KMS-11 (cell line): Measurements from ENCODE around the gene STXBP1.

Experiments
- H2AFZ ChIP-seq: fragments of 200-600 bp; sonication (generic); 2 replicates; pipeline ENCODE4 v1.6.1; 2016; ENCODE audit warnings: antibody characterized with exemption, mixed run types, low read depth
- H3K27ac ChIP-seq: fragments of 200-600 bp; sonication (generic); 2 replicates; pipeline ENCODE4 v1.6.1; 2016; ENCODE audit warnings: mild to moderate bottlenecking, mixed run types
- H3K27me3 ChIP-seq: fragments of 200-600 bp; sonication (generic); 2 replicates; pipeline ENCODE4 v1.6.1; 2017; ENCODE audit warnings: mild to moderate bottlenecking, low read depth, mixed run types, moderate library complexity; ENCODE audit not compliant: insufficient read depth
- H3K36me3 ChIP-seq: fragments of 200-600 bp; sonication (generic); 2 replicates; pipeline ENCODE4 v1.6.1; 2017; ENCODE audit warnings: mild to moderate bottlenecking, mixed run types; ENCODE audit not compliant: insufficient read depth
- H3K4me1 ChIP-seq: fragments of 200-600 bp; sonication (generic); 2 replicates; pipeline ENCODE4 v1.6.1; 2016; ENCODE audit warnings: mild to moderate bottlenecking, low read depth, mixed run types; ENCODE audit not compliant: poor library complexity, severe bottlenecking
- H3K4me2 ChIP-seq: fragments of 200-600 bp; sonication (generic); 2 replicates; pipeline ENCODE4 v1.7.0; 2016; ENCODE audit warnings: mild to moderate bottlenecking, mixed run types
- H3K4me3 ChIP-seq: fragments of 200-600 bp; sonication (generic); IDR thresholded peaks from 2 replicates; pipeline ENCODE4 v1.6.1; 2017; ENCODE audit warnings: low read depth, low read length, mixed read lengths; ENCODE audit not compliant: insufficient read depth
- H3K79me2 ChIP-seq: fragments of 200-600 bp; sonication (generic); 2 replicates; pipeline ENCODE4 v1.6.1; 2016; ENCODE audit warnings: low read depth, mixed run types; ENCODE audit not compliant: insufficient read depth
- H3K9ac ChIP-seq: fragments of 200-600 bp; sonication (generic); 2 replicates; pipeline ENCODE4 v1.6.1; 2016; ENCODE audit warnings: mild to moderate bottlenecking, mixed run types
- H4K20me1 ChIP-seq: fragments of 200-600 bp; sonication (generic); 2 replicates; pipeline ENCODE4 v1.6.1; 2016; ENCODE audit warnings: mild to moderate bottlenecking, mixed run types; ENCODE audit not compliant: insufficient read depth
- TF ChIP-seq, protein P1 (sequence below): fragments of 200-600 bp; sonication (generic); conservative IDR thresholded peaks from 2 replicates; pipeline ENCODE4 v1.6.1; 2017; ENCODE audit warnings: low read depth, mild to moderate bottlenecking, antibody characterized with exemption, low read length, moderate library complexity, mixed read lengths

The STXBP1 gene

DNA sequence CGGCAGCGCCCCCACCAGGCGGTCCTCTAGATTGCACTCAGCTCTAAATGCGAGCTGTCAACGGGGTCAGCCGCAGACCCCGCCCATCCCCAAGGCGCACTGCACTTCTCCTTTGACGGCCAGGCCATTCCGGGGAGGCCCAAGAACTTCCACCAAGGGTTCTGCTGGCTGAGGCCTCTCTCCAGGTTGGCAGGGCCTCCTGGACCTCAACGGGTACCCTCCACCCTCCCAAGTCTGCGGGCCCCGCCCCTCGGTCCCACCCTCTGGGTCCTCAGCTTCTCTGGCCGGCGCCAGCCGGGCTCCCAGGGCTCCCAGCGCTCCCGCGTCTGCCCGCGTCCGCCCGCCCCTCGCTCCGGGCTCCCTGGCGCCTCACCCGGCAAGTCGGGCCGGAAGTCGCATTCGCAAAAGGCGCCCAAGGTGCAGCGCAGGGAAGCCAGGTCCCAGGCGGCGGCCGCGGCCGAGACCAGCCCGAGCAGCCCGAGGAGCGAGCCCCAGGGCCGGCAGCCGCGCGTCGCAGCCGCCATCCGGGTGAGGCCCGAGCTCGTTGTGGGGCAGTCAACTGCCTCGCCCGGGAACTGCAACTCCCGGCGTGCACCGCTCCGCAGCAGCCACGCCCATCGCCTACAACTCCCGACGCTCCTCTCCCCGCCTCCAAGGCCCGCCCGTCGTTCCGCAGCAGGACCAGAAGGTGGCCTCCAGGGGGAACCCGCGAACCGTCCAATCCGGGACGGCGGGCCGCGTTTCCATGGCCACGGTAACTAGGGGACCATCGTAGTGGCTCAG is 122.9 kb downstream of the STXBP1 start, which contains the start of gene TOR2A:
Gene TOR2A (minus strand): TSS at position 548 of the 783 bp plus-strand sequence. CDS start 24 bp downstream, at position 524.
- no peaks in the 10 kb centered on the region for H3K27me3 ChIP-seq
- no peaks in the 10 kb centered on the region for H3K79me2 ChIP-seq
- TF ChIP-seq, protein P1, sequence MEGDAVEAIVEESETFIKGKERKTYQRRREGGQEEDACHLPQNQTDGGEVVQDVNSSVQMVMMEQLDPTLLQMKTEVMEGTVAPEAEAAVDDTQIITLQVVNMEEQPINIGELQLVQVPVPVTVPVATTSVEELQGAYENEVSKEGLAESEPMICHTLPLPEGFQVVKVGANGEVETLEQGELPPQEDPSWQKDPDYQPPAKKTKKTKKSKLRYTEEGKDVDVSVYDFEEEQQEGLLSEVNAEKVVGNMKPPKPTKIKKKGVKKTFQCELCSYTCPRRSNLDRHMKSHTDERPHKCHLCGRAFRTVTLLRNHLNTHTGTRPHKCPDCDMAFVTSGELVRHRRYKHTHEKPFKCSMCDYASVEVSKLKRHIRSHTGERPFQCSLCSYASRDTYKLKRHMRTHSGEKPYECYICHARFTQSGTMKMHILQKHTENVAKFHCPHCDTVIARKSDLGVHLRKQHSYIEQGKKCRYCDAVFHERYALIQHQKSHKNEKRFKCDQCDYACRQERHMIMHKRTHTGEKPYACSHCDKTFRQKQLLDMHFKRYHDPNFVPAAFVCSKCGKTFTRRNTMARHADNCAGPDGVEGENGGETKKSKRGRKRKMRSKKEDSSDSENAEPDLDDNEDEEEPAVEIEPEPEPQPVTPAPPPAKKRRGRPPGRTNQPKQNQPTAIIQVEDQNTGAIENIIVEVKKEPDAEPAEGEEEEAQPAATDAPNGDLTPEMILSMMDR: peak; percentile 18
- no peak within 1 kb of the TSS for H3K4me3 ChIP-seq
- H3K36me3 ChIP-seq: no peaks in the 10 kb centered on the region
- peak within 1 kb of the TSS; percentile 82 for H3K27ac ChIP-seq
- peak within 1 kb of the TSS; percentile 87 for H2AFZ ChIP-seq
- peaks cover 19% of the 10 kb centered on the region for H3K4me1 ChIP-seq
- H3K4me2 ChIP-seq: peak within 1 kb of the TSS; percentile 93
- H3K9ac ChIP-seq: peak within 1 kb of the TSS; percentile 80
- no peaks in the 10 kb centered on the region for H4K20me1 ChIP-seq

DNA sequence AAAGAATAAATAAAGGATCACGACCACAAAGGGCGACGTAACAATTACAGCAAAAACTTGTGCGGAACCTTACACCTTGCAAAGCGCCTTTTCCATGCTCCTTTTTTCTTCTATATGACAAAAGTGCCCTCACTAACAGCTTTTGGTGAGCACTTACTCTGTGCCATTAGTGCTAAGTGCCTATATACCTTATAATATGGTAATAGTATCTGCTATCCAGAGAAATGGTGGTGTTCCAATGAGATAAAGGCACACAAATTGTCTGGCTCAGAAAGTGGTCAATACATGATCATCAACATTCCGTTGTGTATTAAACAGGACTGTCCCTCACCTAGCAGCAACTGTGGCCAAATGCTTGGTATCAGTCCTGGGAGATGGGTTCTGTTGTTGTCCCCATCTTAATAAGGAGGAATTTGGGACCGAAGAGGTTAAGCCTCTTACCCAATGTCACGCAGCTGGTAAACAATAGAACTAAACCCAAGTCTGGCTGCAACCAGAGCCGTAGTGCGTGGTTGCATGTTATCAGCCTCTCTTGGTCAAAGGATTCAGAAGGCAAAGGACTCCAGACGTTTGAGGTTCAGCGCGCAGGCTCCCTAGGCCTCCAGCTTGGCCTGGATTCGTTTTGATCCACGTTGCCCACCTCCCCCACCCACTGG is 123.6 kb downstream of the STXBP1 start:
- Histone ChIP-seq H3K4me3 (no peak overlapping the region), H4K20me1 (no peaks in the 10 kb centered on the region), H2AFZ (no peak overlapping the region), H3K36me3 (no peaks in the 10 kb centered on the region), H3K27me3 (no peaks in the 10 kb centered on the region), H3K4me1 (peaks cover 19% of the 10 kb centered on the region), H3K9ac (peak overlapping the region; percentile 26), H3K4me2 (peak overlapping the region; percentile 67), H3K27ac (peak overlapping the region; percentile 66), H3K79me2 (no peaks in the 10 kb centered on the region)
- TF ChIP-seq, protein P1: peak; percentile 64; the same call in 1 of the 2 replicates

DNA sequence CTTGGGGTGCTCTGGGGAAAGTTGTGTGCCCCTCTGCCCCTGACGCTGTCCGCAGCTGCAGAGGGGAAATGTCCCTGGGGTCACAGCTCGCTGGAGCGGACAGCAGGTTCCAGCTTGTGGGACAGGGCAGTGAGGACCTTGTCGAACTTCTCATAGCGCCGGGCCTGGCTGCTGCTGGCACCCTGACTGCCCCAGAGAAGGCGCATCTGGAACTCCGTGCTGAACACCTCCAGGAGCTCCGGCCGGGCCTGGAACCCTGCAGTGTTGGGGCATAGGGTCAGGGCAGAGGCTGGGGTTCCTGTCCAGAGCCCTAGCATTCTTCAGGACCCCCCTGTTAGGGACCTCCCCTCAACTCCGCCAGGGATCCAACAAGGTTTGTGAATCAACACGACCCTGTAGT is 126.6 kb downstream of the STXBP1 start:
- Histone ChIP-seq H4K20me1 (no peaks in the 10 kb centered on the region), H3K4me1 (peaks cover 19% of the 10 kb centered on the region), H3K4me3 (no peak overlapping the region), H3K27me3 (no peaks in the 10 kb centered on the region), H3K27ac (no peak overlapping the region), H3K9ac (no peak overlapping the region), H3K36me3 (no peaks in the 10 kb centered on the region), H3K79me2 (no peaks in the 10 kb centered on the region), H2AFZ (no peak overlapping the region), H3K4me2 (no peak overlapping the region)
- TF ChIP-seq, protein P1: no peak

DNA sequence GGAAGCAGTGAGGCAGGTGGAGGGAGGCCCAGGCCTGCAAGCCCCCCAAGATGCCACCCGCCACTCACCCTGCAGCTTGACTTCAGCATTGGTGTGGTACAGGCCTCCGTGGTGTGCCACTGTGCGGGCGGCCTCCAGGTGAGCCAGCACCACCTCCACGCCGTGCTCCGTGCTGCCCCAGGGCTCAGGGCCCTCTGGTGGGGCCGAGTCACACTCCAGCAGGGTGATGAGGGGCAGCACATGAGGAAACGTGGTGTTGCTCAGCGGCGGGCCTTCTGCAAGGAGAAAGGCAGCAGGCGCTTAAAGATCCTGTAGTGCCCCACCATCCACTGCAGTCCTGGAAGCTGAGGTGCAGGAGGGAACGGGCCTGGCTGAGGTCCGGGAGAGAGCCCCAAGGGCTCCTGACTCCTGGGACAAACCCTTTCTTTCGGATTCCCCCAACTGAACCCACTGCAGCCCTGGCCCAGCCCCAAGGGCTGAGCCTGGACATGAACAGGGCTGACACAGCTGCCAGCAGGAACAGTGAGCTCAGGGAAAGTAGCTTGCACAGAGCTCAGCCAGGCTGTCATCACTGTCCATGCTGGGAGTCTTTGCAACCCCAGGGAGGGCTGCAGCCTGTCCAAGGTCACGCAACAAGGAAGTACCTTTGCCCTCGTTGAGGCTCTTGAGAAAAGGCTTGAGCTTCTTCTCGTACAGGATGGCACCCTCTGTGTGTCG is 127.7 kb downstream of the STXBP1 start:
- H3K4me2 ChIP-seq: no peak overlapping the region
- no peaks in the 10 kb centered on the region for H4K20me1 ChIP-seq
- TF ChIP-seq, protein P1: no peak
- no peak overlapping the region for H3K9ac ChIP-seq
- H3K79me2 ChIP-seq: no peaks in the 10 kb centered on the region
- no peak overlapping the region for H2AFZ ChIP-seq
- no peak overlapping the region for H3K4me3 ChIP-seq
- no peaks in the 10 kb centered on the region for H3K27me3 ChIP-seq
- no peaks in the 10 kb centered on the region for H3K36me3 ChIP-seq
- peaks cover 11% of the 10 kb centered on the region for H3K4me1 ChIP-seq
- no peak overlapping the region for H3K27ac ChIP-seq
